K562 (cell line): Measurements from ENCODE around the gene HOXB1. TPM values are rescaled to one million over a fixed set of nuclear protein-coding genes. Genes with fewer than 3 reads are reported as not detected.

Experiments
- ATAC-seq: fragments of 200-7000 bp; cut with Tn5 transposase; 3 replicates; pipeline ENCODE4 v1.9.1; 2020; ENCODE audit warnings: moderate library complexity
- BruUV-seq: library from RNA; stranded (reverse); fragments of 400-500 nt; replicated peaks from 2 replicates; lab custom pipeline; 2021; lab: Mats Ljungman, UMichigan
- CTCF ChIA-PET: fragments of 300-600 bp; formaldehyde crosslinking; extraction: SDS; loops from one replicate; lab custom pipeline; 2021; ENCODE audit warnings: low intra/inter-chr PET ratio; lab: Yijun Ruan, JAX
- POLR2A ChIA-PET: fragments of 300-600, 350-650 bp; sonication (Branson Sonifier 250); formaldehyde crosslinking; extraction: SDS; loops from one replicate; lab custom pipeline; 2021; ENCODE audit warnings: antibody characterized with exemption, inconsistent platforms; lab: Yijun Ruan, JAX
- DNase-seq, 4 experiments: peaks; one replicate each; pipeline versions ENCODE4 v3.0.0 to v3.0.0-alpha.2; 2011 to 2018; ENCODE audit warnings: low spot score in 3 of 4, mixed read lengths in 3 of 4; ENCODE audit errors: extremely low read depth in 1 of 4
- FAIRE-seq: peaks from 2 replicates; lab custom pipeline; 2011; peaks lifted over from hg19 to GRCh38; lab: Jason Lieb, UNC
- H2AFZ ChIP-seq: 2 replicates; pipeline ENCODE4 v1.6.0; 2011; ENCODE audit warnings: low read depth, low read length, control low read depth, inconsistent platforms
- H3K27ac ChIP-seq: fragments of 200-600 bp; 3 replicates; pipeline ENCODE4 v1.8.0; 2011; ENCODE audit warnings: low read depth, mild to moderate bottlenecking, control low read depth, inconsistent platforms, low read length, moderate library complexity, mixed read lengths; ENCODE audit errors: extremely low read depth
- H3K27me3 ChIP-seq, 2 experiments: fragments of 300-600 bp in 1 of 2; 2 replicates in 1 of 2; 3 replicates in 1 of 2; pipeline versions ENCODE4 v1.6.0 to v1.8.0; 2011; ENCODE audit warnings: inconsistent platforms in 2 of 2, low read length in 2 of 2, mild to moderate bottlenecking in 1 of 2, mixed read lengths in 1 of 2, moderate library complexity in 1 of 2; ENCODE audit not compliant: control insufficient read depth in 2 of 2, insufficient read depth in 2 of 2
- H3K36me3 ChIP-seq: fragments of 300-600 bp; 3 replicates; pipeline ENCODE4 v1.8.0; 2011; ENCODE audit warnings: mild to moderate bottlenecking, low read length, inconsistent platforms; ENCODE audit not compliant: control insufficient read depth, insufficient read depth
- H3K4me1 ChIP-seq, 2 experiments: fragments of 200-600 bp in 1 of 2; replicated peaks in 1 of 2; 2 replicates in 1 of 2; 3 replicates in 1 of 2; pipeline versions ENCODE4 v1.5.1 to v1.8.0; 2011; ENCODE audit warnings: inconsistent platforms in 2 of 2, low read length in 2 of 2, mild to moderate bottlenecking in 1 of 2, mixed read lengths in 1 of 2, moderate library complexity in 1 of 2; ENCODE audit not compliant: control insufficient read depth in 2 of 2, insufficient read depth in 2 of 2
- H3K4me2 ChIP-seq: 2 replicates; pipeline ENCODE4 v1.6.1; 2011; ENCODE audit warnings: low read length, control low read depth, inconsistent platforms, mixed read lengths; ENCODE audit not compliant: insufficient read depth
- H3K4me3 ChIP-seq: fragments of 200-600 bp; sonication (generic), shearing (Covaris generic); 2 replicates; pipeline ENCODE4 v1.5.1; 2016; ENCODE audit warnings: control low read depth, inconsistent platforms
- H3K79me2 ChIP-seq: fragments of 200-600 bp; 3 replicates; pipeline ENCODE4 v1.8.0; 2011; ENCODE audit warnings: low read length, inconsistent platforms; ENCODE audit not compliant: control insufficient read depth, insufficient read depth
- H3K9ac ChIP-seq, 2 experiments: 2 replicates each; pipeline versions ENCODE4 v1.6.0 to v1.6.1; 2011; ENCODE audit warnings: low read depth in 2 of 2, low read length in 2 of 2, control low read depth in 1 of 2, inconsistent platforms in 1 of 2, mild to moderate bottlenecking in 1 of 2, mixed read lengths in 1 of 2; ENCODE audit not compliant: insufficient read depth in 1 of 2
- H3K9me1 ChIP-seq: one replicate; pipeline ENCODE4 v1.6.0; 2011; ENCODE audit warnings: inconsistent platforms, mild to moderate bottlenecking, low read length, moderate library complexity; ENCODE audit not compliant: control insufficient read depth, insufficient read depth
- H3K9me3 ChIP-seq: replicated peaks from 2 replicates; pipeline ENCODE4 v1.5.1; 2011; ENCODE audit warnings: low read depth, low read length, inconsistent platforms; ENCODE audit not compliant: control insufficient read depth, insufficient read depth
- H4K20me1 ChIP-seq: replicated peaks from 2 replicates; pipeline ENCODE4 v1.6.1; 2011; ENCODE audit warnings: low read length, inconsistent platforms, mixed read lengths; ENCODE audit not compliant: control insufficient read depth, insufficient read depth
- BCL6 ChIP-seq: fragments of 250-450 bp; sonication (Bioruptor Pico); IDR thresholded peaks from 2 replicates; pipeline ENCODE4 v1.4.0; 2020
- GABPB2 ChIP-seq: fragments of 250-450 bp; sonication (Bioruptor Pico); conservative IDR thresholded peaks from 2 replicates; pipeline ENCODE4 v1.5.1; 2021; ENCODE audit warnings: mild to moderate bottlenecking
- HDAC1 ChIP-seq, 2 experiments: fragments of 450-650 bp; IDR thresholded peaks; 2 replicates each; pipeline ENCODE4 v1.6.1; 2016 to 2017; ENCODE audit warnings: inconsistent platforms in 1 of 2, mild to moderate bottlenecking in 1 of 2, moderate library complexity in 1 of 2
- JUN ChIP-seq, 2 experiments: sonication (generic) in 1 of 2; formaldehyde crosslinking in 1 of 2; IDR thresholded peaks; 2 replicates each; pipeline versions ENCODE4 v1.6.1 to v1.8.0; 2012 to 2022; ENCODE audit warnings: borderline replicate concordance in 2 of 2, mild to moderate bottlenecking in 2 of 2, improper control_type of control experiment in 1 of 2, low read depth in 1 of 2, low read length in 1 of 2, missing genetic modification reagents in 1 of 2
- TCF7 ChIP-seq: sonication (generic); IDR thresholded peaks from 2 replicates; pipeline ENCODE4 v1.6.1; 2016; ENCODE audit warnings: antibody characterized with exemption, borderline replicate concordance
- ZC3H8 ChIP-seq: fragments of 450-650 bp; IDR thresholded peaks from 2 replicates; pipeline ENCODE4 v1.6.1; 2017
- WGBS: fragments of 100-300 bp; shearing (Covaris generic); methylation state at CpG from one replicate; pipeline ENCODE4 v1.1.6; 2016; ENCODE audit warnings: low coverage, mixed read lengths; ENCODE audit not compliant: insufficient coverage; ENCODE audit errors: missing lambda C conversion rate; 5-methylcytosine and 5-hydroxymethylcytosine counted together
- in situ Hi-C: fragments of 300-500 bp; cut with MboI; formaldehyde crosslinking; loops from 4 replicates; pipeline ENCODE4 v1.15.0; 2018; ENCODE audit warnings: inconsistent platforms, mixed read lengths
- intact Hi-C: fragments of 100-400 bp; cut with micrococcal nuclease; formaldehyde crosslinking; loops from 2 replicates; pipeline ENCODE4 v1.14.2; 2022
- polyA plus RNA-seq, 8 experiments: library from polyadenylated mRNA; depleted of rRNA in 4 of 8; stranded (reverse) in 5 of 8; unstranded in 3 of 8; fragments of >200 nt; fragmentation: Nextera tagmentation in 2 of 8; fragmentation: Illumina TruSeq in 1 of 8; extraction: Ambion mirVana in 2 of 8; extraction: Trizol in 1 of 8; gene quantifications; 2 replicates each; pipeline versions ENCODE4 v1.2.1 to v1.2.3, GENCODE V29; 2011 to 2014; ENCODE audit warnings: inconsistent platforms in 1 of 8, missing spikeins in 1 of 8
- total RNA-seq, 7 experiments: library from RNA; depleted of rRNA in 6 of 7; stranded (reverse); fragments of >200 nt in 6 of 7; fragmentation: Illumina TruSeq in 2 of 7; extraction: Trizol in 2 of 7; gene quantifications; 2 replicates each; pipeline versions ENCODE4 v1.2.1 to v1.2.3, GENCODE V29; 2011 to 2021; ENCODE audit warnings: low replicate concordance in 1 of 7
- TF ChIP-seq, protein P1 (sequence below): fragments of 250-450 bp; sonication (Bioruptor Pico); IDR thresholded peaks from 2 replicates; pipeline ENCODE4 v1.5.0; 2021; ENCODE audit warnings: mild to moderate bottlenecking, moderate library complexity
- TF ChIP-seq, protein P2 (sequence below): fragments of 250-450 bp; sonication (Bioruptor Pico); IDR thresholded peaks from 2 replicates; pipeline ENCODE4 v1.8.0; 2022; ENCODE audit warnings: inconsistent platforms, mild to moderate bottlenecking, moderate library complexity, borderline replicate concordance

HOXB1 gene
- total and polyA plus RNA-seq, 9 of the 15 experiments (the other 6 are each of a cell fraction or from before 2014, with no cell fraction given) = 0.04 TPM; not detected in 8

DNA sequence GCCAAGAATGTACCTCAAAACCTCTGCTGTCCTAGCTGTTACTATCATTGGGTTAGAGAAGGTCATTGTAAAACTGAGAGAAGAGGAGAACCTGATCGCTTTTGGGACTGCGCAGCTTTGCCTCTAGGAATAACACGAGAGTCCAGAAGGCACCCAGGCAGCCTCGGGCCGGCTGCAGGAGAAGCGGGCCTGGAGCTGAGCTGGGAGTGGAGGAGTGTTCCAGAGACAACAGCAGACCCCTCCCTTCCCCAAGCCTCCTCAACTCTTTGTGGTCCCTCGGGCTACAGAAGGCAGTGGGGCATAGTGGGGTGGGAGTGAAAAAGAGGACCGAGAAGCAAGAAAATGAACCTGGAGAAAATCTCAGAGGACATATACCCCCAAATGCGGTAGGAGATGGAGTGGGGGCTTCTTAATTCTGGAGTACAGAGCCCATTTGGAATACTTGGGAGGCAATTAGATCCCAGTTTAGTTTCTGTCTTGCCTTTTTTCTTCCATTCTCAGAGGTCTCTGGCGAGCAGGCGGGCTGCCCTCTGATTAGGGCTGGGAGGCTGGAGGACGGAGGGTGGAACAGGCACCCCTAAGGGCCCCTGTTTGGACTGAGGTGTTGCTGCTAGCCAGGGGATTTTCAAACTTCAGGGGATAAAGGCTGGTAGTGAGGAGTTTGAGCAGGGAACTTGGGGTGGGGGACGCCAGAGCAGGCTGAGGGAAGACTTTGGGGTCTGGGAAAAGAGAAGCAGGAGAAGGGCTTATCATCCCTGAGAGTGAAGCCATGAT lies 27.4 kb upstream of the HOXB1 start:
- peaks cover 41 to 44% of the 10 kb centered on the region in 2 experiments for H3K4me1 ChIP-seq

More for the DNA sequence above, 27.4 kb upstream of the HOXB1 start:
- WGBS = 72% methylated on average over 13 of the region's 13 CpGs
- no TSS peak for BruUV-seq
- no peak for TF ChIP-seq HDAC1 (IDR thresholded peaks at IDR 0.05)
- no peak for TF ChIP-seq GABPB2 (CRISPR knock-in tag)
- TF ChIP-seq TCF7 = no peak
- TF ChIP-seq, protein P1, sequence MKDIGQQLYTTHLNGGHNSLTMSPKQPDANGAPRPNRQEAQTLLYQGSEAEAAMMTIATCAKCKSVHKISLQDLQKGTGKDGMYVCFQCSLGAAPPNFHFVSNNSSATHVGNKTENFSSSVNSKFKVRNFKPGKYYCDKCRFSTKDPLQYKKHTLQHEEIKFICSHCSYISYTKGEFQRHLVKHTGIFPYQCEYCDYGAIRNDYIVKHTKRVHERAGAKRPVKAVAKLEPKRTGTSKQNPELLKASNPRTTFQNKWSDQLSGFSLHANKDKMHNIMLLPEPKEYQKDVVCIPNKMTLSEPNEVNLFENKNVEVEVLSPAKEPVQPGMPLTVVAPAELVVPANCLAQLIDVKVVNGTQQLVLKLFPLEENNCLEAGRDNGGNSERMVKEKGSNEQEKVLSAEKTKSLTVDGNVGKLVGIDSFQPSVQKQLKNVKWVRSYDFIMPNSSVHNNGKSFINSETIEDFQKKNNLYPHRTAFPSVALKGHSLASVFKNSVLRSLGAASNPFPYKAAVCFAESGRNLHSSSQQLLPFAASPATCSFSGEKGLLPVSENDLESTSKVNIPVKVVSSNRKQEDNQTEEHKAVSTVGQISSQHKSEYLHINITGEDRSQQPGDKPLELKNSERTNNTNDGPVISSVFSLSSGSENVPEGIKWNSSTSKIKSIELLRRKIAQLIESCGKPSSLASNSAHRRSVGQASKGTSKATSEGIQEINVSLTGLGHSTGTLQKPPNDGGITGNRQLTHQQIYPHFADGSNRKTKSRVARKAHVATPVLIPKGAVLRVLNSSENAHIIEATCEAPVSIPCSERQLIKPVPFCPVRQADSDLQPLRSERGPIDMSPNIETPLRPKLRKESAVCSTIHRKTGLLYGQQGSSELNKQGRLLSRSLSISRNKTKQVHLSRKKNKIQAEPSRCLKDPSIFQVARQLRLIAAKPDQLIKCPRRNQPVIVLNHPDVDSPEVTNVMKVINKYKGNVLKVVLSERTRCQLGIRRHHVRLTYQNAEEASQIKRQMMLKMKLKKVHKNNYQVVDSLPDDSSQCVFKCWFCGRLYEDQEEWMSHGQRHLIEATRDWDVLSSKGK (CRISPR knock-in tag) = no peak
- no peak for TF ChIP-seq BCL6 (CRISPR knock-in tag)
- no peak for TF ChIP-seq JUN (IDR thresholded peaks at IDR 0.05; ENCODE audit: borderline replicate concordance, low read depth, low read length)
- no peak for TF ChIP-seq JUN (CRISPR knock-in tag; IDR thresholded peaks at IDR 0.05; ENCODE audit: borderline replicate concordance)
- no peak for TF ChIP-seq ZC3H8
- TF ChIP-seq, protein P2, sequence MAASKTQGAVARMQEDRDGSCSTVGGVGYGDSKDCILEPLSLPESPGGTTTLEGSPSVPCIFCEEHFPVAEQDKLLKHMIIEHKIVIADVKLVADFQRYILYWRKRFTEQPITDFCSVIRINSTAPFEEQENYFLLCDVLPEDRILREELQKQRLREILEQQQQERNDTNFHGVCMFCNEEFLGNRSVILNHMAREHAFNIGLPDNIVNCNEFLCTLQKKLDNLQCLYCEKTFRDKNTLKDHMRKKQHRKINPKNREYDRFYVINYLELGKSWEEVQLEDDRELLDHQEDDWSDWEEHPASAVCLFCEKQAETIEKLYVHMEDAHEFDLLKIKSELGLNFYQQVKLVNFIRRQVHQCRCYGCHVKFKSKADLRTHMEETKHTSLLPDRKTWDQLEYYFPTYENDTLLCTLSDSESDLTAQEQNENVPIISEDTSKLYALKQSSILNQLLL (CRISPR knock-in tag) = no peak
- TF ChIP-seq, all 486 proteins: peak for 0
- in situ Hi-C loops = no loop called here
- Histone ChIP-seq H3K79me2 (peaks cover 51% of the 10 kb centered on the region), H3K4me3 (no peak overlapping the region), H3K27me3 (no peaks in the 10 kb centered on the region), H3K9ac (peak overlapping the region in 1 of 2 experiments; percentile 80; a peak in 2 of 4 replicates), H3K9me1 (peaks cover 6% of the 10 kb centered on the region), H4K20me1 (no peaks in the 10 kb centered on the region), H3K36me3 (peaks cover 72% of the 10 kb centered on the region; the same call in 2 of the 3 replicates), H3K9me3 (no peaks in the 10 kb centered on the region), H2AFZ (no peak overlapping the region), H3K27ac (peak overlapping the region; percentile 2; the same call in 1 of the 3 replicates), H3K4me2 (no peak overlapping the region)
- DNase-seq (no peak), FAIRE-seq (no peak), ATAC-seq (no peak)
- POLR2A ChIA-PET = interaction anchor here (0.5 to 3.4 kb wide), 3 partner anchors 8 to 22 kb away, joined by 3 to 21 read pairs (median 4); no protein-coding TSS in a partner anchor
- CTCF ChIA-PET = no interaction called here
- intact Hi-C loops = no loop called here
